ENCODE measurements around the gene ZNF180.
A peak's percentile ranks its signal among the peaks of the same experiment; 100 is the strongest.

ZNF180 gene

DNA sequence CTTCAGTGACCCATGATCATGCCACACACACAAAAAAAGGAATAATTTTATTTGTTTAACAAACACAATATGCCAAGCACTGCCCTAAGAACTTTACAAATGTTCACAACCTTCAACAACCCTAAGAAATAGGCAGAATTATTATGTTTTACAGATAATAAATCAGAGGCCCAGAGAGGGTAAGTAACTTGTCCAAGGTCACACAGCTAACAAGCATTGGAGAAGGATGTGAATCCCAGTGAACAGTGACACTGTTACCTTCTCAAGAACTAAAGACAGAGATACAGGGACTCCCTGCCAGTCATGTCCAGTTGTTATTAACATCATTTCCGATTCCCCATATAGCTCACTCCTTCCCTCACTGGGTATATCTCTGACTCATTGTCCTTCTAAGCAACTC, 15.6 kb upstream of the ZNF180 start:
- no peak overlapping the region for H3K4me3 ChIP-seq (ENCODE audit: insufficient read depth, low read length, poor library complexity, severe bottlenecking)
- H3K9me2 ChIP-seq (replicated peaks; ENCODE audit: insufficient read depth, low read length), result no peaks in the 10 kb centered on the region
- H3K4me2 ChIP-seq (ENCODE audit: low read depth, low read length, poor library complexity, severe bottlenecking), result no peak overlapping the region
- 0 out of 2 replicates have a peak, but pooled peaks cover 3% of the 10 kb centered on the region for H3K9me3 ChIP-seq (ENCODE audit: insufficient read depth, low read length)
- no peaks in the 10 kb centered on the region for H3K36me3 ChIP-seq (ENCODE audit: low read length)
- no peak overlapping the region for H2AFZ ChIP-seq (ENCODE audit: low read depth, low read length, severe bottlenecking)
- no peaks in the 10 kb centered on the region for H3K27me3 ChIP-seq (ENCODE audit: low read length)
- H3K79me2 ChIP-seq (ENCODE audit: insufficient read depth, low read length), result no peaks in the 10 kb centered on the region
- H3K27ac ChIP-seq (ENCODE audit: low read depth, low read length), result no peak overlapping the region
- no peaks in the 10 kb centered on the region for H3F3A ChIP-seq (ENCODE audit: insufficient read depth)
- no peak overlapping the region for H3K9ac ChIP-seq (ENCODE audit: low read length)
- TF ChIP-seq, protein P1, sequence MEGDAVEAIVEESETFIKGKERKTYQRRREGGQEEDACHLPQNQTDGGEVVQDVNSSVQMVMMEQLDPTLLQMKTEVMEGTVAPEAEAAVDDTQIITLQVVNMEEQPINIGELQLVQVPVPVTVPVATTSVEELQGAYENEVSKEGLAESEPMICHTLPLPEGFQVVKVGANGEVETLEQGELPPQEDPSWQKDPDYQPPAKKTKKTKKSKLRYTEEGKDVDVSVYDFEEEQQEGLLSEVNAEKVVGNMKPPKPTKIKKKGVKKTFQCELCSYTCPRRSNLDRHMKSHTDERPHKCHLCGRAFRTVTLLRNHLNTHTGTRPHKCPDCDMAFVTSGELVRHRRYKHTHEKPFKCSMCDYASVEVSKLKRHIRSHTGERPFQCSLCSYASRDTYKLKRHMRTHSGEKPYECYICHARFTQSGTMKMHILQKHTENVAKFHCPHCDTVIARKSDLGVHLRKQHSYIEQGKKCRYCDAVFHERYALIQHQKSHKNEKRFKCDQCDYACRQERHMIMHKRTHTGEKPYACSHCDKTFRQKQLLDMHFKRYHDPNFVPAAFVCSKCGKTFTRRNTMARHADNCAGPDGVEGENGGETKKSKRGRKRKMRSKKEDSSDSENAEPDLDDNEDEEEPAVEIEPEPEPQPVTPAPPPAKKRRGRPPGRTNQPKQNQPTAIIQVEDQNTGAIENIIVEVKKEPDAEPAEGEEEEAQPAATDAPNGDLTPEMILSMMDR (IDR thresholded peaks at IDR 0.05; ENCODE audit: insufficient read depth, low read length, poor library complexity, severe bottlenecking), result no peak
- no peak for TF ChIP-seq EZH2phosphoT487 (conservative IDR thresholded peaks at IDR 0.05; ENCODE audit: low read length)
- H4K20me1 ChIP-seq (ENCODE audit: low read depth, low read length), result no peaks in the 10 kb centered on the region

DNA sequence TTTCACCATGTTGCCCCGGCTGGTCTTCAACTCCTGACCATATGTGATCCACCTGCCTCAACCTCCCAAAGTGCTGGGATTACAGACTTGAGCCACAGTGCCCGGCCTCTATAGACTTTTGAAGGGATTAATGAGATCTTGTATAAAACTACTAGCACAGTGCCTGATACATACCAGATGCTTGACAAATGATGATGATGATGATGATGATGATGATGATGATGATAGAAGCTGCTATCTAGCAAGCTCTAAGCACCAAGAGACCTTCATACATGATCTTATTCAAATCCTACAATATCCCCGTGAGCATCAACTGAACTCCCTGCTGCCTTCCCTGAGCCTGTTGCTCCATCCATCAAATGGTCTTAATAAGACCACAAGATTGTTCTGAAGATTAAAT, 14.7 kb upstream of the ZNF180 start:
- Histone ChIP-seq H3K27me3 (ENCODE audit: low read length) (no peaks in the 10 kb centered on the region), H3K9me3 (ENCODE audit: insufficient read depth, low read length) (0 out of 2 replicates have a peak, but pooled peaks cover 3% of the 10 kb centered on the region), H3K36me3 (ENCODE audit: low read length) (no peaks in the 10 kb centered on the region), H3K27ac (ENCODE audit: low read depth, low read length) (no peak overlapping the region), H3F3A (ENCODE audit: insufficient read depth) (no peaks in the 10 kb centered on the region), H3K4me2 (ENCODE audit: low read depth, low read length, poor library complexity, severe bottlenecking) (no peak overlapping the region), H3K9ac (ENCODE audit: low read length) (no peak overlapping the region), H3K4me3 (ENCODE audit: insufficient read depth, low read length, poor library complexity, severe bottlenecking) (no peak overlapping the region), H2AFZ (ENCODE audit: low read depth, low read length, severe bottlenecking) (no peak overlapping the region), H4K20me1 (ENCODE audit: low read depth, low read length) (no peaks in the 10 kb centered on the region), H3K79me2 (ENCODE audit: insufficient read depth, low read length) (no peaks in the 10 kb centered on the region), H3K9me2 (replicated peaks; ENCODE audit: insufficient read depth, low read length) (no peaks in the 10 kb centered on the region)
- no peak for TF ChIP-seq EZH2phosphoT487 (conservative IDR thresholded peaks at IDR 0.05; ENCODE audit: low read length)
- TF ChIP-seq, protein P1 (IDR thresholded peaks at IDR 0.05; ENCODE audit: insufficient read depth, low read length, poor library complexity, severe bottlenecking), result no peak

DNA sequence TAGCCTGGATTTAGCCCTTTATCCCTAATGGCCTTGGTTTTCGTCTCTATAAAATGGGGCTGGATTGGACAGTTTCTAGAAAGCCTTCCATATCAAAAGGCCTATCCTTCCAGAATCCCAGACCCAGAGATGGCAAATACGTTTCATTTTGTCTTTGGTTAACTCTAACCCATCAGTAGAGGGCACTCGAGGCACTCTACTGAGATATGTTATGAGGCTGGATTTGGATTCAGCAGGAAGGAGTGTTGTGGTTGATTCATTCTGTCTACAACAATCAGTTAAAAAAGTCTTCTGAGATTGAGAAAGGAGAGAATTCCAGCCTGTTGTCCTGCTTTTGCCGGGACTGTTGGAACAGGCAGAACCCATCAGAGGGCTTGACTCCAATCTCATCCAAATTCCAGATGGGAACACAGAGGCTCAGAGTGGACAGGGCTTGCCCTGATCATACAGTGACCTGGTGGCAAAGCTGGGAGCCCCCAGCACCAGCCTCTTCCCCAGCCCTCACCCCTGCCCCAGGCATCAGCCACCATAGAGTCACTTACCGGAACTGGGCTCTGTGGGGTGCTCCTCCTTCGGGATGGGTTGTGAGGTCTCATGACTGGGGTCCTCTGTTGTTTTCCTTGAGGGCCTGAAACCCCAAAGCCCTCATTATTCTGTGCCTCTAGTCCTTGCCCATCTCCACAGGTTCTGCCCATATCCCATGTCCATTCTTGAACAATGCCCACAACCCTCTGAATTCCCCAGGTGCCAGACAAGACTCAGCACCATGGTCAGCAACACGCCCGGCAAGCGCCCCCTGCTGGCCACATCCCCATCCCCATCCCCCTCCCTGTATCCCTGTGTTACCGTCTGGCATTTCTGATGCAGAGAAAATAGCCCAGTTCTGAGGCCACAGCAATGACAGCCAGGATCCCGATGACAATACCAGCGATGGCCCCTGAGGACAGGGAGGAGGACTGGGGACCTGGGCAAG, 12.3 kb upstream of the ZNF180 start:
- no peak overlapping the region for H3K4me3 ChIP-seq (ENCODE audit: insufficient read depth, low read length, poor library complexity, severe bottlenecking)
- H3K9ac ChIP-seq (ENCODE audit: low read length), result no peak overlapping the region
- no peaks in the 10 kb centered on the region for H4K20me1 ChIP-seq (ENCODE audit: low read depth, low read length)
- H3K27me3 ChIP-seq (ENCODE audit: low read length), result no peaks in the 10 kb centered on the region
- TF ChIP-seq, protein P1 (IDR thresholded peaks at IDR 0.05; ENCODE audit: insufficient read depth, low read length, poor library complexity, severe bottlenecking), result peak; percentile 38
- no peak for TF ChIP-seq EZH2phosphoT487 (conservative IDR thresholded peaks at IDR 0.05; ENCODE audit: low read length)
- no peaks in the 10 kb centered on the region for H3F3A ChIP-seq (ENCODE audit: insufficient read depth)
- H3K9me2 ChIP-seq (replicated peaks; ENCODE audit: insufficient read depth, low read length), result no peaks in the 10 kb centered on the region
- no peaks in the 10 kb centered on the region for H3K79me2 ChIP-seq (ENCODE audit: insufficient read depth, low read length)
- no peak overlapping the region for H2AFZ ChIP-seq (ENCODE audit: low read depth, low read length, severe bottlenecking)
- H3K27ac ChIP-seq (ENCODE audit: low read depth, low read length), result no peak overlapping the region
- no peaks in the 10 kb centered on the region for H3K36me3 ChIP-seq (ENCODE audit: low read length)
- 0 out of 2 replicates have a peak, but pooled peaks cover 3% of the 10 kb centered on the region for H3K9me3 ChIP-seq (ENCODE audit: insufficient read depth, low read length)
- no peak overlapping the region for H3K4me2 ChIP-seq (ENCODE audit: low read depth, low read length, poor library complexity, severe bottlenecking)
